IMR-90 (cell line): Measurements from ENCODE around the gene ADRA1B. TPM values are rescaled to one million over a fixed set of nuclear protein-coding genes. Genes with fewer than 3 reads are reported as not detected.

Experiments used
- ATAC-seq: fragments of 200-7000 bp; cut with Tn5 transposase; 2 replicates; pipeline ENCODE4 v1.9.1; 2020; ENCODE audit warnings: low read depth, mild to moderate bottlenecking, moderate library complexity
- BruUV-seq: library from RNA; stranded (reverse); fragments of 400-500 nt; replicated peaks from 2 replicates; lab custom pipeline; 2021; lab: Mats Ljungman, UMichigan
- CTCF ChIA-PET: fragments of 300-600 bp; formaldehyde crosslinking; extraction: SDS; loops from one replicate; lab custom pipeline; 2021; ENCODE audit warnings: antibody characterized with exemption; lab: Yijun Ruan, JAX
- POLR2A ChIA-PET: fragments of 300-600 bp; sonication (Branson Sonifier 250); formaldehyde crosslinking; loops from one replicate; lab custom pipeline; 2022; ENCODE audit warnings: antibody characterized with exemption; ENCODE audit not compliant: unreplicated experiment; lab: Charles Lee
- DNase-seq: peaks from one replicate; pipeline ENCODE4 v3.0.0; 2013
- H2AFZ ChIP-seq: replicated peaks from 2 replicates; pipeline ENCODE3; 2013; ENCODE audit warnings: low read length, mild to moderate bottlenecking; ENCODE audit not compliant: poor library complexity
- H2AK5ac ChIP-seq: 2 replicates; pipeline ENCODE4 v1.6.1; 2013; ENCODE audit warnings: low read depth, low read length, inconsistent platforms
- H2AK9ac ChIP-seq: replicated peaks from 2 replicates; pipeline ENCODE3; 2013; ENCODE audit warnings: mild to moderate bottlenecking, low read depth, low read length, moderate library complexity; ENCODE audit not compliant: poor library complexity
- H2BK120ac ChIP-seq: 2 replicates; pipeline ENCODE4 v1.6.1; 2013; ENCODE audit warnings: low read depth, low read length, inconsistent platforms
- H2BK15ac ChIP-seq: 3 replicates; pipeline ENCODE4 v1.6.1; 2013; ENCODE audit warnings: low read depth, low read length, inconsistent platforms
- H2BK20ac ChIP-seq: 2 replicates; pipeline ENCODE4 v1.6.1; 2013; ENCODE audit warnings: low read depth, mild to moderate bottlenecking, inconsistent platforms, low read length, moderate library complexity
- H2BK5ac ChIP-seq: 2 replicates; pipeline ENCODE4 v1.6.1; 2013; ENCODE audit warnings: mild to moderate bottlenecking, low read depth, low read length, inconsistent platforms; ENCODE audit not compliant: poor library complexity, severe bottlenecking
- H3K14ac ChIP-seq: replicated peaks from 2 replicates; pipeline ENCODE4 v1.6.1; 2013; ENCODE audit warnings: low read depth, low read length, inconsistent platforms
- H3K18ac ChIP-seq: 2 replicates; pipeline ENCODE4 v1.6.1; 2013; ENCODE audit warnings: low read depth, low read length, control low read depth
- H3K23ac ChIP-seq: 2 replicates; pipeline ENCODE4 v1.6.1; 2013; ENCODE audit warnings: low read depth, low read length, inconsistent platforms
- H3K27ac ChIP-seq: 2 replicates; pipeline ENCODE4 v1.5.1; 2013; ENCODE audit warnings: mild to moderate bottlenecking, control low read depth, low read length; ENCODE audit not compliant: insufficient read depth
- H3K27me3 ChIP-seq: 2 replicates; pipeline ENCODE4 v1.6.1; 2013; ENCODE audit warnings: low read length; ENCODE audit not compliant: control insufficient read depth, insufficient read depth
- H3K36me3 ChIP-seq: 2 replicates; pipeline ENCODE4 v1.6.1; 2013; ENCODE audit warnings: low read length, mixed read lengths; ENCODE audit not compliant: control insufficient read depth, insufficient read depth
- H3K4ac ChIP-seq: 2 replicates; pipeline ENCODE4 v1.6.1; 2013; ENCODE audit warnings: low read depth, low read length, inconsistent platforms
- H3K4me1 ChIP-seq: 2 replicates; pipeline ENCODE4 v1.6.1; 2013; ENCODE audit warnings: low read length, mixed read lengths; ENCODE audit not compliant: control insufficient read depth, insufficient read depth
- H3K4me2 ChIP-seq: 2 replicates; pipeline ENCODE4 v1.6.1; 2013; ENCODE audit warnings: low read depth, mild to moderate bottlenecking, control low read depth, low read length, moderate library complexity
- H3K4me3 ChIP-seq: 2 replicates; pipeline ENCODE4 v1.5.1; 2013; ENCODE audit warnings: low read depth, mild to moderate bottlenecking, control low read depth, low read length, moderate library complexity; ENCODE audit not compliant: insufficient read depth
- H3K56ac ChIP-seq: 2 replicates; pipeline ENCODE4 v1.6.1; 2013; ENCODE audit warnings: low read length, inconsistent platforms; ENCODE audit not compliant: insufficient read depth; ENCODE audit errors: extremely low read depth
- H3K79me1 ChIP-seq, 2 experiments: 2 replicates each; pipeline ENCODE4 v1.6.1; 2013; ENCODE audit warnings: low read length in 2 of 2, inconsistent platforms in 1 of 2, low read depth in 1 of 2
- H3K9ac ChIP-seq: 2 replicates; pipeline ENCODE4 v1.6.1; 2013; ENCODE audit warnings: low read depth, low read length, control low read depth
- H3K9me1 ChIP-seq: 2 replicates; pipeline ENCODE4 v1.6.1; 2013; ENCODE audit warnings: low read length, inconsistent platforms; ENCODE audit not compliant: insufficient read depth
- H3K9me3 ChIP-seq: 2 replicates; pipeline ENCODE4 v1.6.1; 2013; ENCODE audit warnings: low read length; ENCODE audit not compliant: control insufficient read depth, insufficient read depth
- H4K20me1 ChIP-seq: 2 replicates; pipeline ENCODE4 v1.6.1; 2013; ENCODE audit warnings: low read length, inconsistent platforms; ENCODE audit not compliant: insufficient read depth
- H4K5ac ChIP-seq: 2 replicates; pipeline ENCODE4 v1.6.1; 2013; ENCODE audit warnings: mild to moderate bottlenecking, low read depth, low read length, control low read depth
- H4K8ac ChIP-seq, 2 experiments: 2 replicates each; pipeline ENCODE4 v1.6.1; 2013; ENCODE audit warnings: low read depth in 2 of 2, low read length in 2 of 2, control low read depth in 1 of 2, inconsistent platforms in 1 of 2
- H4K91ac ChIP-seq: 2 replicates; pipeline ENCODE4 v1.6.1; 2013; ENCODE audit warnings: low read depth, low read length, inconsistent platforms; ENCODE audit not compliant: insufficient read depth
- BHLHE40 ChIP-seq: fragments of 150-350 bp; IDR thresholded peaks from 2 replicates; pipeline ENCODE4 v1.6.1; 2016; ENCODE audit warnings: mild to moderate bottlenecking, low read depth, low read length
- CEBPB ChIP-seq: IDR thresholded peaks from 2 replicates; pipeline ENCODE4 v1.6.1; 2012; ENCODE audit warnings: low read depth, low read length, improper control_type of control experiment
- CHD1 ChIP-seq: IDR thresholded peaks from 2 replicates; pipeline ENCODE4 v1.6.1; 2012; ENCODE audit warnings: low read depth, low read length, improper control_type of control experiment
- FOS ChIP-seq: fragments of 150-350 bp; IDR thresholded peaks from 2 replicates; pipeline ENCODE4 v1.6.1; 2016; ENCODE audit warnings: low read depth, low read length
- MAFK ChIP-seq: IDR thresholded peaks from 2 replicates; pipeline ENCODE4 v1.6.1; 2012; ENCODE audit warnings: low read depth, low read length, improper control_type of control experiment
- MAZ ChIP-seq: IDR thresholded peaks from 2 replicates; pipeline ENCODE4 v1.6.1; 2012; ENCODE audit warnings: low read depth, mild to moderate bottlenecking, low read length, improper control_type of control experiment, moderate library complexity, borderline replicate concordance
- MXI1 ChIP-seq: IDR thresholded peaks from 2 replicates; pipeline ENCODE4 v1.6.1; 2012; ENCODE audit warnings: low read depth, mild to moderate bottlenecking, low read length, moderate library complexity, borderline replicate concordance
- NFE2L2 ChIP-seq: fragments of 150-350 bp; IDR thresholded peaks from 2 replicates; pipeline ENCODE4 v1.6.1; 2016; ENCODE audit warnings: low read depth, mild to moderate bottlenecking, low read length
- POLR2A ChIP-seq: IDR thresholded peaks from 2 replicates; pipeline ENCODE4 v1.6.1; 2012; ENCODE audit warnings: mild to moderate bottlenecking, low read depth, low read length
- RAD21 ChIP-seq: IDR thresholded peaks from 2 replicates; pipeline ENCODE4 v1.6.1; 2012; ENCODE audit warnings: low read length, improper control_type of control experiment
- RCOR1 ChIP-seq: IDR thresholded peaks from 2 replicates; pipeline ENCODE4 v1.6.1; 2012; ENCODE audit warnings: mild to moderate bottlenecking, low read length, improper control_type of control experiment; ENCODE audit not compliant: insufficient replicate concordance
- RFX5 ChIP-seq: IDR thresholded peaks from 2 replicates; pipeline ENCODE4 v1.8.0; 2012; ENCODE audit warnings: low read depth, mild to moderate bottlenecking, low read length, moderate library complexity
- SMC3 ChIP-seq: fragments of 150-350 bp; IDR thresholded peaks from 2 replicates; pipeline ENCODE4 v1.6.1; 2016; ENCODE audit warnings: low read depth, mild to moderate bottlenecking, antibody characterized with exemption, low read length, moderate library complexity
- dilution Hi-C: fragments of 300-500 bp; cut with HindIII; formaldehyde crosslinking; loops from one replicate; pipeline ENCODE4 v1.14.3; 2018; ENCODE audit warnings: low sequenced_read_pairs; ENCODE audit not compliant: unreplicated experiment
- in situ Hi-C: fragments of 300-500 bp; cut with MboI; formaldehyde crosslinking; loops from 3 replicates; pipeline ENCODE4 v1.14.3; 2019; ENCODE audit warnings: low sequenced_read_pairs, inconsistent platforms, mixed read lengths
- intact Hi-C: fragments of 100-400 bp; cut with micrococcal nuclease; formaldehyde crosslinking; loops from 2 replicates; pipeline ENCODE4 v1.10.0; 2022
- polyA plus RNA-seq, 3 experiments: library from polyadenylated mRNA; depleted of rRNA; stranded (reverse); fragments of >200 nt; gene quantifications; 2 replicates each; pipeline ENCODE4 v1.2.3, GENCODE V29; 2012; ENCODE audit warnings: low replicate concordance in 1 of 3
- total RNA-seq: library from RNA; depleted of rRNA; stranded (reverse); fragments of >200 nt; gene quantifications from 2 replicates; pipeline ENCODE4 v1.2.3, GENCODE V29; 2012
- TF ChIP-seq, protein P1 (sequence below): fragments of 150-350 bp; IDR thresholded peaks from 2 replicates; pipeline ENCODE4 v1.6.1; 2016; ENCODE audit warnings: low read depth, mild to moderate bottlenecking, low read length, moderate library complexity, borderline replicate concordance
- TF ChIP-seq, protein P2 (sequence below): fragments of 150-350 bp; IDR thresholded peaks from 2 replicates; pipeline ENCODE4 v1.6.1; 2017; ENCODE audit warnings: mild to moderate bottlenecking, antibody characterized with exemption, low read length, low read depth
- TF ChIP-seq, protein P3 (sequence below): conservative IDR thresholded peaks from 2 replicates; pipeline ENCODE4 v1.5.1; 2012; ENCODE audit warnings: mild to moderate bottlenecking, low read depth, low read length, improper control_type of control experiment

ADRA1B gene
- total and polyA plus RNA-seq, 2 of the 4 experiments (the other 2 are of a cell fraction) = 0.18 to 1.5 TPM

DNA sequence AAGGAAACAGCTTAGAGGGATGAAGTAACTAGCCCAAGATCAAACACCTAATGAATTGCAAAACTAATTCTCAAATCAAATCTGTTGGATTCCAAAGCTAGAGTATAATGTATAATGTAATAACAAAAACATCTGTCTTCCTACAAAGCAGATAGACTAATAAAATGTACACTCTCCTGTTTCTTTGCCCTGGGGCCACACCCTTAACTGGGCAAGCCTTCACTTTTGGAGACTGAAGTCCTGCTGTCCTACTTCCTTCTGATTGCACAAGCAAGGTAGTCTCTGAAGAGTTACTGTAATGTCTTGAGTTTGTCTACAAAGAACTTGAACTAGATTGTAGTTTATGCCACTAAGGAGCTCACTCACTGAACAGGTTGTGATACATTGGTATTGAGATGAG is 95.2 kb downstream of the ADRA1B start:
- Histone ChIP-seq H3K18ac (no peak overlapping the region), H3K14ac (no peak overlapping the region), H3K4me1 (peaks cover 1% of the 10 kb centered on the region), H3K4ac (no peak overlapping the region), H3K79me1 (peaks cover 15 to 32% of the 10 kb centered on the region in 2 experiments), H2AK9ac (no peak overlapping the region), H4K20me1 (no peaks in the 10 kb centered on the region), H3K4me3 (no peak overlapping the region), H3K56ac (no peak overlapping the region), H2BK5ac (no peak overlapping the region), H3K9me3 (no peaks in the 10 kb centered on the region), H4K91ac (no peak overlapping the region), H3K23ac (no peak overlapping the region), H4K5ac (no peak overlapping the region), H3K9ac (no peak overlapping the region), H3K4me2 (no peak overlapping the region), H2BK20ac (no peak overlapping the region), H2AFZ (no peak overlapping the region), H2BK120ac (no peak overlapping the region), H3K36me3 (peaks cover 9% of the 10 kb centered on the region; the same call in 1 of the 2 replicates), H2AK5ac (no peak overlapping the region), H3K27ac (no peak overlapping the region), H3K9me1 (no peaks in the 10 kb centered on the region), H4K8ac (no peak overlapping the region), H2BK15ac (no peak overlapping the region), H3K27me3 (no peaks in the 10 kb centered on the region)
- intact Hi-C loops = no loop called here
- DNase-seq (no peak), ATAC-seq (no peak)
- ChIA-PET CTCF (interaction anchor here (1.1 kb wide), 1 partner anchor 10 kb away, joined by 3 read pairs; no protein-coding TSS in a partner anchor), POLR2A (no interaction called here)
- BruUV-seq = no TSS peak
- dilution Hi-C loops = loop anchor here (25.0 kb wide), 1 partner anchor 351 kb away; the partner anchor contains the start of gene C1QTNF2
- in situ Hi-C loops = no loop called here
- TF ChIP-seq MXI1 = no peak
- no peak for TF ChIP-seq POLR2A
- TF ChIP-seq RFX5 = no peak
- TF ChIP-seq, protein P1, sequence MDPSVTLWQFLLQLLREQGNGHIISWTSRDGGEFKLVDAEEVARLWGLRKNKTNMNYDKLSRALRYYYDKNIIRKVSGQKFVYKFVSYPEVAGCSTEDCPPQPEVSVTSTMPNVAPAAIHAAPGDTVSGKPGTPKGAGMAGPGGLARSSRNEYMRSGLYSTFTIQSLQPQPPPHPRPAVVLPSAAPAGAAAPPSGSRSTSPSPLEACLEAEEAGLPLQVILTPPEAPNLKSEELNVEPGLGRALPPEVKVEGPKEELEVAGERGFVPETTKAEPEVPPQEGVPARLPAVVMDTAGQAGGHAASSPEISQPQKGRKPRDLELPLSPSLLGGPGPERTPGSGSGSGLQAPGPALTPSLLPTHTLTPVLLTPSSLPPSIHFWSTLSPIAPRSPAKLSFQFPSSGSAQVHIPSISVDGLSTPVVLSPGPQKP = no peak
- no peak for TF ChIP-seq MAFK
- no peak for TF ChIP-seq MAZ
- TF ChIP-seq RAD21 = no peak
- TF ChIP-seq, protein P2, sequence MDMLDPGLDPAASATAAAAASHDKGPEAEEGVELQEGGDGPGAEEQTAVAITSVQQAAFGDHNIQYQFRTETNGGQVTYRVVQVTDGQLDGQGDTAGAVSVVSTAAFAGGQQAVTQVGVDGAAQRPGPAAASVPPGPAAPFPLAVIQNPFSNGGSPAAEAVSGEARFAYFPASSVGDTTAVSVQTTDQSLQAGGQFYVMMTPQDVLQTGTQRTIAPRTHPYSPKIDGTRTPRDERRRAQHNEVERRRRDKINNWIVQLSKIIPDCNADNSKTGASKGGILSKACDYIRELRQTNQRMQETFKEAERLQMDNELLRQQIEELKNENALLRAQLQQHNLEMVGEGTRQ = no peak
- no peak for TF ChIP-seq SMC3
- TF ChIP-seq FOS = no peak
- TF ChIP-seq, protein P3, sequence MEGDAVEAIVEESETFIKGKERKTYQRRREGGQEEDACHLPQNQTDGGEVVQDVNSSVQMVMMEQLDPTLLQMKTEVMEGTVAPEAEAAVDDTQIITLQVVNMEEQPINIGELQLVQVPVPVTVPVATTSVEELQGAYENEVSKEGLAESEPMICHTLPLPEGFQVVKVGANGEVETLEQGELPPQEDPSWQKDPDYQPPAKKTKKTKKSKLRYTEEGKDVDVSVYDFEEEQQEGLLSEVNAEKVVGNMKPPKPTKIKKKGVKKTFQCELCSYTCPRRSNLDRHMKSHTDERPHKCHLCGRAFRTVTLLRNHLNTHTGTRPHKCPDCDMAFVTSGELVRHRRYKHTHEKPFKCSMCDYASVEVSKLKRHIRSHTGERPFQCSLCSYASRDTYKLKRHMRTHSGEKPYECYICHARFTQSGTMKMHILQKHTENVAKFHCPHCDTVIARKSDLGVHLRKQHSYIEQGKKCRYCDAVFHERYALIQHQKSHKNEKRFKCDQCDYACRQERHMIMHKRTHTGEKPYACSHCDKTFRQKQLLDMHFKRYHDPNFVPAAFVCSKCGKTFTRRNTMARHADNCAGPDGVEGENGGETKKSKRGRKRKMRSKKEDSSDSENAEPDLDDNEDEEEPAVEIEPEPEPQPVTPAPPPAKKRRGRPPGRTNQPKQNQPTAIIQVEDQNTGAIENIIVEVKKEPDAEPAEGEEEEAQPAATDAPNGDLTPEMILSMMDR = no peak
- TF ChIP-seq BHLHE40 = no peak
- TF ChIP-seq NFE2L2 = no peak
- TF ChIP-seq CEBPB = no peak
- no peak for TF ChIP-seq CHD1
- TF ChIP-seq RCOR1 = no peak
